GM12878 (cell line): ENCODE measurements around the gene COL11A1. TPM values are rescaled to one million over a fixed set of nuclear protein-coding genes. Genes with fewer than 3 reads are reported as not detected.

Source experiments
- ATAC-seq: fragments of 200-7000 bp; cut with Tn5 transposase; 3 replicates; pipeline ENCODE4 v1.9.1; 2020; ENCODE audit warnings: mild to moderate bottlenecking, moderate library complexity
- Bru-seq: library from RNA; stranded (reverse); fragments of 400-500 nt; gene quantifications from one replicate; lab custom pipeline; 2021; lab: Mats Ljungman, UMichigan
- BruChase-seq, 2 experiments: library from RNA; stranded (reverse); fragments of 400-500 nt; gene quantifications; one replicate each; lab custom pipeline; 2021; lab: Mats Ljungman, UMichigan
- BruUV-seq: library from RNA; stranded (reverse); fragments of 400-500 nt; replicated peaks from 2 replicates; lab custom pipeline; 2021; lab: Mats Ljungman, UMichigan
- CTCF ChIA-PET: fragments of 300-600 bp; sonication (Branson Sonifier 250); formaldehyde crosslinking; extraction: SDS; loops from one replicate; lab custom pipeline; 2021; ENCODE audit warnings: inconsistent platforms; lab: Yijun Ruan, JAX
- POLR2A ChIA-PET: fragments of 350-600 bp; formaldehyde crosslinking; extraction: SDS; loops from one replicate; lab custom pipeline; 2021; ENCODE audit warnings: inconsistent platforms; lab: Charles Lee
- RAD21 ChIA-PET: fragments of 300-600 bp; sonication (Branson Sonifier 250); formaldehyde crosslinking; loops from one replicate; lab custom pipeline; 2023; ENCODE audit warnings: antibody characterized with exemption; ENCODE audit not compliant: unreplicated experiment; lab: Charles Lee
- SMC1A ChIA-PET: fragments of 300-600 bp; sonication (Branson Sonifier 250); formaldehyde crosslinking; loops from one replicate; lab custom pipeline; 2023; ENCODE audit not compliant: unreplicated experiment, uncharacterized antibody; lab: Charles Lee
- DNase-seq: peaks from one replicate; pipeline ENCODE4 v3.0.0-alpha.2; 2011; ENCODE audit warnings: low read depth, low spot score
- FAIRE-seq: peaks from 3 replicates; lab custom pipeline; 2011; peaks lifted over from hg19 to GRCh38; lab: Jason Lieb, UNC
- H2AFZ ChIP-seq: 2 replicates; pipeline ENCODE4 v1.6.0; 2011; ENCODE audit warnings: low read depth, low read length, control low read depth; ENCODE audit not compliant: control insufficient read depth
- H3K27ac ChIP-seq: 2 replicates; pipeline ENCODE4 v1.5.1; 2011; ENCODE audit warnings: control low read depth; ENCODE audit not compliant: control insufficient read depth, insufficient read depth
- H3K27me3 ChIP-seq, 2 experiments: replicated peaks in 1 of 2; 2 replicates each; pipeline versions ENCODE4 v1.6.0 to v1.6.1; 2011; ENCODE audit warnings: low read length in 1 of 2; ENCODE audit not compliant: control insufficient read depth in 2 of 2, insufficient read depth in 2 of 2
- H3K36me3 ChIP-seq, 2 experiments: 2 replicates each; pipeline ENCODE4 v1.5.1; 2011; ENCODE audit warnings: low read length in 1 of 2; ENCODE audit not compliant: control insufficient read depth in 2 of 2, insufficient read depth in 2 of 2
- H3K4me1 ChIP-seq: 2 replicates; pipeline ENCODE4 v1.6.1; 2011; ENCODE audit warnings: mild to moderate bottlenecking, low read length, moderate library complexity, mixed read lengths; ENCODE audit not compliant: control insufficient read depth, insufficient read depth
- H3K4me2 ChIP-seq: 2 replicates; pipeline ENCODE4 v1.6.0; 2011; ENCODE audit warnings: control low read depth; ENCODE audit not compliant: control insufficient read depth, insufficient read depth
- H3K4me3 ChIP-seq: fragments of 200-600 bp; sonication (generic); 2 replicates; pipeline ENCODE4 v1.5.1; 2016
- H3K79me2 ChIP-seq: 2 replicates; pipeline ENCODE4 v1.6.0; 2011; ENCODE audit warnings: low read length; ENCODE audit not compliant: control insufficient read depth, insufficient read depth
- H3K9ac ChIP-seq: 2 replicates; pipeline ENCODE4 v1.8.0; 2011; ENCODE audit warnings: low read length, control low read depth, mixed read lengths; ENCODE audit not compliant: control insufficient read depth, insufficient read depth
- H3K9me3 ChIP-seq: replicated peaks from 3 replicates; pipeline ENCODE4 v1.5.1; 2011; ENCODE audit warnings: mild to moderate bottlenecking, low read length; ENCODE audit not compliant: control insufficient read depth, insufficient read depth
- H4K20me1 ChIP-seq: 2 replicates; pipeline ENCODE4 v1.6.0; 2011; ENCODE audit not compliant: control insufficient read depth, insufficient read depth
- HDAC2 ChIP-seq: fragments of 200-600 bp; sonication (generic); IDR thresholded peaks from 2 replicates; pipeline ENCODE4 v1.6.1; 2017
- MAX ChIP-seq: IDR thresholded peaks from 2 replicates; pipeline ENCODE4 v1.6.1; 2012; ENCODE audit warnings: low read depth, low read length, improper control_type of control experiment
- NFYB ChIP-seq: IDR thresholded peaks from 2 replicates; pipeline ENCODE4 v1.6.1; 2011; ENCODE audit warnings: low read depth, mild to moderate bottlenecking, low read length, improper control_type of control experiment, moderate library complexity; ENCODE audit not compliant: insufficient read depth
- NR2F1 ChIP-seq: fragments of 450-650 bp; conservative IDR thresholded peaks from 2 replicates; pipeline ENCODE4 v1.6.1; 2017; ENCODE audit warnings: mild to moderate bottlenecking
- POU2F2 ChIP-seq: IDR thresholded peaks from 3 replicates; pipeline ENCODE4 v1.6.1; 2011; ENCODE audit warnings: low read depth, mild to moderate bottlenecking, low read length, borderline replicate concordance
- RAD51 ChIP-seq: fragments of 450-650 bp; IDR thresholded peaks from 2 replicates; pipeline ENCODE4 v1.6.1; 2016; ENCODE audit warnings: moderate library complexity, mild to moderate bottlenecking, inconsistent platforms
- ZBTB40 ChIP-seq: fragments of 450-650 bp; IDR thresholded peaks from 2 replicates; pipeline ENCODE4 v1.6.1; 2016; ENCODE audit warnings: mild to moderate bottlenecking, moderate library complexity, borderline replicate concordance
- WGBS: methylation state at CpG from one replicate; pipeline ENCODE4 v1.1.6; 2016; ENCODE audit warnings: low lambda C conversion rate; ENCODE audit not compliant: insufficient replicate concordance, insufficient coverage; ENCODE audit errors: missing lambda C conversion rate; 5-methylcytosine and 5-hydroxymethylcytosine counted together
- in situ Hi-C: fragments of 300-500 bp; cut with MboI; formaldehyde crosslinking; loops from 9 replicates; pipeline ENCODE4 v1.14.3; 2018; ENCODE audit warnings: mixed read lengths
- intact Hi-C: fragments of 100-400 bp; cut with micrococcal nuclease; formaldehyde crosslinking; loops from one replicate; pipeline ENCODE4 v1.14.2; 2022; ENCODE audit not compliant: unreplicated experiment
- long read RNA-seq, 2 experiments: library from polyadenylated mRNA; unstranded; transcript quantifications; one replicate each; pipeline ENCODE4 v2.0.0, GENCODE V29; 2019 to 2020
- polyA minus RNA-seq, 3 experiments: library from RNA; depleted of rRNA, polyadenylated mRNA; stranded (reverse); fragments of >200 nt; gene quantifications; 2 replicates each; pipeline ENCODE4 v1.2.3, GENCODE V29; 2011
- polyA plus RNA-seq, 11 experiments: library from polyadenylated mRNA; depleted of rRNA in 4 of 11; unstranded in 6 of 11; stranded (reverse) in 5 of 11; fragments of >200 nt; fragmentation: Nextera tagmentation in 4 of 11; fragmentation: Illumina TruSeq in 1 of 11; extraction: Ambion mirVana in 4 of 11; extraction: Trizol in 1 of 11; gene quantifications; 1 replicate in 1 of 11; 2 replicates in 10 of 11; pipeline versions ENCODE4 v1.2.1 to v1.2.3, GENCODE V29; 2011 to 2016; ENCODE audit warnings: inconsistent platforms in 2 of 11, missing spikeins in 2 of 11, low read depth in 1 of 11
- total RNA-seq, 4 experiments: library from RNA; depleted of rRNA in 3 of 4; stranded (reverse); fragments of >200 nt in 3 of 4; fragmentation: Illumina TruSeq in 1 of 4; extraction: Trizol in 1 of 4; gene quantifications; 2 replicates each; pipeline versions ENCODE4 v1.2.1 to v1.2.3, GENCODE V29; 2013 to 2021
- TF ChIP-seq, protein P1 (sequence below): IDR thresholded peaks from 2 replicates; pipeline ENCODE4 v1.6.1; 2011; ENCODE audit warnings: borderline replicate concordance, low read depth, mild to moderate bottlenecking, moderate library complexity, low read length; ENCODE audit not compliant: insufficient read depth, poor library complexity, severe bottlenecking
- TF ChIP-seq, protein P2 (sequence below): fragments of 450-650 bp; IDR thresholded peaks from 2 replicates; pipeline ENCODE4 v1.6.1; 2018; ENCODE audit warnings: mild to moderate bottlenecking, low read depth, moderate library complexity; ENCODE audit not compliant: partially characterized antibody

COL11A1 gene
- total RNA-seq (2013; cell fraction: nucleolus; rRNA removed): not detected in 2 replicates
- total RNA-seq (2014; rRNA removed) (not detected in 2 replicates), total RNA-seq (2014; rRNA removed; fragmentation: Illumina TruSeq; extraction: Trizol) (not detected in 2 replicates), total RNA-seq (2021) (not detected in 2 replicates), polyA plus RNA-seq (2011; rRNA removed) (not detected in 2 replicates), polyA plus RNA-seq (2014; fragmentation: Illumina TruSeq; extraction: Trizol) (not detected in 2 replicates), polyA plus RNA-seq (2014; fragmentation: Nextera tagmentation; extraction: Ambion mirVana) (not detected), polyA plus RNA-seq (2014; rRNA removed) (0.09 TPM in 1 of 2 replicates, not detected in the other), polyA plus RNA-seq (2016; fragmentation: Nextera tagmentation; extraction: Ambion mirVana) (under 1 TPM in 1 of 2 experiments, not detected in 1; 0.11 TPM), polyA minus RNA-seq (2011; rRNA and poly(A)+ RNA removed) (not detected in 2 replicates), Bru-seq, nascent RNA (percentile 5 among the genes with signal in this experiment), BruChase-seq, experiment 1, labeled RNA remaining after a 6-hour chase (percentile 11 among the genes with signal in this experiment), BruChase-seq, experiment 2, labeled RNA remaining after a 2-hour chase (percentile 5 among the genes with signal in this experiment)
- not detected for polyA plus RNA-seq (2011; ENCODE audit: low read depth)
- polyA plus RNA-seq (2011; cell fraction: cytosol; rRNA removed): not detected in 2 replicates
- not detected in 2 replicates for polyA plus RNA-seq (2011; cell fraction: nucleus; rRNA removed)
- 0.09 TPM in 1 of 2 replicates, not detected in the other for polyA plus RNA-seq (2012)
- polyA minus RNA-seq (2011; cell fraction: cytosol; rRNA and poly(A)+ RNA removed): not detected in 2 replicates
- not detected in 2 replicates for polyA minus RNA-seq (2011; cell fraction: nucleus; rRNA and poly(A)+ RNA removed)
- long read RNA-seq, experiment 1: 0 reads
- long read RNA-seq, experiment 2, partial matches to known transcripts: 0 of 1 reads
- long read RNA-seq, experiment 2, other reads (novel, unspliced or antisense): 1 of 1 reads

DNA sequence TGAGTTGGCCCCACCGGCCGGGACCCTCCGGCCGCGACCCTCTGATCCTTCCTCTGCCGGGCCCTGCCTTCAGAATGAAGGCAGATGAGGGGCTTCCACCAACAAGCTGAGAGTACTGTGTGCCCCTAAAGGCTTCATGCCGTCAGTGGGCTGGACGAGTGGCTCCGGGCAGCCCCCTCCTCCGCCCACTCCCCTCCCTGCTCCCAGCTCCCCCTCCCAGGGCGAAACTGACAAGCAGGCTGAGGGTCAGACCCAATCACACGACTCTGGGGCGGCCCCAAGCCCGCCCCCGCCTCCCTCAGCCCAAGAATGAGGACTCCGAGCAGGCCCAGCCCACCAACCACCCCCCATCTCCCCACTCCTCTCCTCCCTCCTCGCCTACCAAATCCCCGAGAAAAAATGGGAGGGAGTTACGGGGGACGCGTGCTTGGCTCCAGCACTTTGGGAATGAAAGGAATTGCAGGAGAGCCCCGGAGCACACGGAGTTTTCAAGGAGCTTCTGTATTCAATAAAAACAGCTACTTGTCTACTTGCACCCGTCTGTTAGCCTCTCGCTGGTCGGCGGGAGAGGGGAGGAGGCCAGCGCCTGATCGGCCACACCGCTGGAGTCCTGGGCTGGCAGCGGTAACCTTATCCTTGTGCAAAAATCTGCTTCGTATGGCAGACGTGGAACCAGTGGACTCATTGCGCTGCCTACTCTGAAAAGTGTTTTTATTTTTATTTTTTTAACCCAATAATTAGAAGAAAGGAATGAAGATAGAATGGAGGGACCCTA lies at the start of gene COL11A1:
TSS of gene COL11A1 (minus strand) at position 147 of the 775 bp plus-strand sequence. CDS start 344 bp downstream, outside the sequence.
- Histone ChIP-seq H3K36me3 (no peaks in the 10 kb centered on the region), H3K27me3 (peaks cover 0 to 9% of the 10 kb centered on the region in 2 experiments; a peak in 2 of 4 replicates), H3K4me2 (no peak within 1 kb of the TSS), H3K4me1 (no peaks in the 10 kb centered on the region), H3K9me3 (no peaks in the 10 kb centered on the region), H3K27ac (no peak within 1 kb of the TSS), H3K79me2 (no peaks in the 10 kb centered on the region), H2AFZ (no peak within 1 kb of the TSS), H3K9ac (no peak within 1 kb of the TSS), H4K20me1 (no peaks in the 10 kb centered on the region), H3K4me3 (no peak within 1 kb of the TSS)
- ChIA-PET SMC1A (interaction anchor here (0.6 kb wide), 1 partner anchor 81 kb away, joined by 3 read pairs; no protein-coding TSS in a partner anchor), RAD21 (no interaction called here), CTCF (interaction anchor here (0.6 to 6.0 kb wide), 3 partner anchors 354 to 639 kb away, joined by 3 to 82 read pairs (median 5); no protein-coding TSS in a partner anchor), POLR2A (no interaction called here)
- 55% methylated on average over 29 of the region's 34 CpGs for WGBS
- intact Hi-C loops (no loop called here), in situ Hi-C loops (loop anchor here (5.0 kb wide), 1 partner anchor 404 kb away; no protein-coding TSS in a partner anchor)
- BruUV-seq: no TSS peak
- FAIRE-seq (no peak), ATAC-seq (no peak), DNase-seq (no peak)
- TF ChIP-seq NR2F1 (no peak), POU2F2 (no peak), RAD51 (no peak), MAX (no peak), HDAC2 (no peak), ZBTB40 (no peak), NFYB (no peak)
- TF ChIP-seq, protein P1, sequence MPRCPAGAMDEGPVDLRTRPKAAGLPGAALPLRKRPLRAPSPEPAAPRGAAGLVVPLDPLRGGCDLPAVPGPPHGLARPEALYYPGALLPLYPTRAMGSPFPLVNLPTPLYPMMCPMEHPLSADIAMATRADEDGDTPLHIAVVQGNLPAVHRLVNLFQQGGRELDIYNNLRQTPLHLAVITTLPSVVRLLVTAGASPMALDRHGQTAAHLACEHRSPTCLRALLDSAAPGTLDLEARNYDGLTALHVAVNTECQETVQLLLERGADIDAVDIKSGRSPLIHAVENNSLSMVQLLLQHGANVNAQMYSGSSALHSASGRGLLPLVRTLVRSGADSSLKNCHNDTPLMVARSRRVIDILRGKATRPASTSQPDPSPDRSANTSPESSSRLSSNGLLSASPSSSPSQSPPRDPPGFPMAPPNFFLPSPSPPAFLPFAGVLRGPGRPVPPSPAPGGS: no peak
- TF ChIP-seq, protein P2, sequence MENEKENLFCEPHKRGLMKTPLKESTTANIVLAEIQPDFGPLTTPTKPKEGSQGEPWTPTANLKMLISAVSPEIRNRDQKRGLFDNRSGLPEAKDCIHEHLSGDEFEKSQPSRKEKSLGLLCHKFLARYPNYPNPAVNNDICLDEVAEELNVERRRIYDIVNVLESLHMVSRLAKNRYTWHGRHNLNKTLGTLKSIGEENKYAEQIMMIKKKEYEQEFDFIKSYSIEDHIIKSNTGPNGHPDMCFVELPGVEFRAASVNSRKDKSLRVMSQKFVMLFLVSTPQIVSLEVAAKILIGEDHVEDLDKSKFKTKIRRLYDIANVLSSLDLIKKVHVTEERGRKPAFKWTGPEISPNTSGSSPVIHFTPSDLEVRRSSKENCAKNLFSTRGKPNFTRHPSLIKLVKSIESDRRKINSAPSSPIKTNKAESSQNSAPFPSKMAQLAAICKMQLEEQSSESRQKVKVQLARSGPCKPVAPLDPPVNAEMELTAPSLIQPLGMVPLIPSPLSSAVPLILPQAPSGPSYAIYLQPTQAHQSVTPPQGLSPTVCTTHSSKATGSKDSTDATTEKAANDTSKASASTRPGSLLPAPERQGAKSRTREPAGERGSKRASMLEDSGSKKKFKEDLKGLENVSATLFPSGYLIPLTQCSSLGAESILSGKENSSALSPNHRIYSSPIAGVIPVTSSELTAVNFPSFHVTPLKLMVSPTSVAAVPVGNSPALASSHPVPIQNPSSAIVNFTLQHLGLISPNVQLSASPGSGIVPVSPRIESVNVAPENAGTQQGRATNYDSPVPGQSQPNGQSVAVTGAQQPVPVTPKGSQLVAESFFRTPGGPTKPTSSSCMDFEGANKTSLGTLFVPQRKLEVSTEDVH: no peak
